K562 (cell line): Measurements from ENCODE around the gene ETHE1.

Experiments used
- CTCF ChIP-seq, 3 experiments: IDR thresholded peaks in 2 of 3; conservative IDR thresholded peaks in 1 of 3; 2 replicates each; pipeline ENCODE4 v1.5.1; 2011 to 2012; ENCODE audit warnings: low read length in 3 of 3, mild to moderate bottlenecking in 3 of 3, control low read depth in 2 of 3, improper control_type of control experiment in 1 of 3, inconsistent platforms in 1 of 3, low read depth in 1 of 3, mixed read lengths in 1 of 3, moderate library complexity in 1 of 3; ENCODE audit not compliant: insufficient read depth in 2 of 3
- HIVEP1 ChIP-seq: fragments of 250-450 bp; sonication (Bioruptor Pico); IDR thresholded peaks from 2 replicates; pipeline ENCODE4 v1.4.0; 2020; ENCODE audit warnings: mild to moderate bottlenecking
- RAD21 ChIP-seq, 2 experiments: fragments of 250-450 bp in 1 of 2; fragments of 450-650 bp in 1 of 2; sonication (Bioruptor Pico) in 1 of 2; formaldehyde crosslinking in 1 of 2; IDR thresholded peaks in 1 of 2; conservative IDR thresholded peaks in 1 of 2; 2 replicates each; pipeline versions ENCODE4 v1.4.0 to v1.8.0; 2020 to 2022; ENCODE audit warnings: mild to moderate bottlenecking in 2 of 2, moderate library complexity in 1 of 2
- RBM22 ChIP-seq: fragments of 200-400 bp; formaldehyde crosslinking; IDR thresholded peaks from 2 replicates; pipeline ENCODE4 v1.6.1; 2018; ENCODE audit warnings: low read length, low read depth; ENCODE audit not compliant: poor library complexity, severe bottlenecking

- TF ChIP-seq RAD21 (CRISPR knock-in tag; conservative IDR thresholded peaks at IDR 0.05 in 1 of 2, IDR thresholded peaks at IDR 0.05 in 1 of 2) (no peak), CTCF (IDR thresholded peaks at IDR 0.05 in 2 of 3, conservative IDR thresholded peaks at IDR 0.05 in 1 of 3; ENCODE audit: insufficient read depth in 2 of 3, low read depth in 1 of 3, low read length in 3 of 3) (no peak), HIVEP1 (CRISPR knock-in tag) (no peak), RBM22 (no peak)
Observed at GRCh38 chr19:43506629-43507028, 20.4 kb downstream of the ETHE1 start.
